ENCODE results near the gene GET3.

GET3 gene

GRCh38 chr19:12751635-12752034 lies 14.3 kb downstream of the GET3 start, which contains the start of gene BEST2:
BEST2 (plus strand) TSS chr19:12751791; CDS start chr19:12752593, 802 bp downstream.
- H3K79me2 ChIP-seq (ENCODE audit: low read length) = no peaks in the 10 kb centered on the region
- no peaks in the 10 kb centered on the region for H3K4me1 ChIP-seq (ENCODE audit: low read length)
- no peaks in the 10 kb centered on the region for H3K9me3 ChIP-seq (replicated peaks; ENCODE audit: insufficient read depth, low read length)
- H3K27ac ChIP-seq (ENCODE audit: low read length) = no peak within 1 kb of the TSS
- H4K20me1 ChIP-seq (ENCODE audit: insufficient read depth, low read length) = no peaks in the 10 kb centered on the region
- no peaks in the 10 kb centered on the region for H3K36me3 ChIP-seq (replicated peaks; ENCODE audit: insufficient read depth, low read length)
- no peak for DNase-seq
- H3K9me2 ChIP-seq (replicated peaks; ENCODE audit: insufficient read depth, low read length) = no peaks in the 10 kb centered on the region
- no peak within 1 kb of the TSS for H3K9ac ChIP-seq (ENCODE audit: low read length)
- H2AFZ ChIP-seq (ENCODE audit: low read length) = no peak within 1 kb of the TSS
- H3K27me3 ChIP-seq (replicated peaks; ENCODE audit: insufficient read depth, low read length) = peaks cover 63% of the 10 kb centered on the region
- no peak within 1 kb of the TSS for H3K4me2 ChIP-seq (ENCODE audit: low read depth, low read length)
- H3K4me3 ChIP-seq (ENCODE audit: low read length) = no peak within 1 kb of the TSS
- H3F3A ChIP-seq (ENCODE audit: insufficient read depth, low read length) = no peaks in the 10 kb centered on the region
- no peak for TF ChIP-seq CTCF (IDR thresholded peaks at IDR 0.05; ENCODE audit: low read length)
- no peak for TF ChIP-seq EZH2 (optimal IDR thresholded peaks at IDR 0.05; ENCODE audit: low read depth, low read length)
- no peak for TF ChIP-seq EZH2phosphoT487 (IDR thresholded peaks at IDR 0.05; ENCODE audit: low read length)

- Histone ChIP-seq H3K79me2 (ENCODE audit: low read length) (no peaks in the 10 kb centered on the region), H3K9me3 (replicated peaks; ENCODE audit: insufficient read depth, low read length) (no peaks in the 10 kb centered on the region), H3K36me3 (replicated peaks; ENCODE audit: insufficient read depth, low read length) (no peaks in the 10 kb centered on the region), H3K4me1 (ENCODE audit: low read length) (no peaks in the 10 kb centered on the region), H3K9ac (ENCODE audit: low read length) (no peak overlapping the region), H3K4me2 (ENCODE audit: low read depth, low read length) (no peak overlapping the region), H3K4me3 (ENCODE audit: low read length) (no peak overlapping the region), H3K27ac (ENCODE audit: low read length) (no peak overlapping the region), H3K27me3 (replicated peaks; ENCODE audit: insufficient read depth, low read length) (peaks cover 63% of the 10 kb centered on the region), H3K9me2 (replicated peaks; ENCODE audit: insufficient read depth, low read length) (no peaks in the 10 kb centered on the region), H4K20me1 (ENCODE audit: insufficient read depth, low read length) (no peaks in the 10 kb centered on the region), H3F3A (ENCODE audit: insufficient read depth, low read length) (no peaks in the 10 kb centered on the region), H2AFZ (ENCODE audit: low read length) (no peak overlapping the region)
- no peak for TF ChIP-seq CTCF (IDR thresholded peaks at IDR 0.05; ENCODE audit: low read length)
- TF ChIP-seq EZH2phosphoT487 (IDR thresholded peaks at IDR 0.05; ENCODE audit: low read length) = no peak
- TF ChIP-seq EZH2 (optimal IDR thresholded peaks at IDR 0.05; ENCODE audit: low read depth, low read length) = no peak
- DNase-seq = no peak
Measured at GRCh38 chr19:12752056-12752781, 14.9 kb downstream of the GET3 start.

GRCh38 chr19:12754465-12755196 lies 17.3 kb downstream of the GET3 start:
- TF ChIP-seq EZH2phosphoT487 (IDR thresholded peaks at IDR 0.05; ENCODE audit: low read length) = no peak
- no peak for TF ChIP-seq CTCF (IDR thresholded peaks at IDR 0.05; ENCODE audit: low read length)
- TF ChIP-seq EZH2 (optimal IDR thresholded peaks at IDR 0.05; ENCODE audit: low read depth, low read length) = no peak
- Histone ChIP-seq H3K36me3 (replicated peaks; ENCODE audit: insufficient read depth, low read length) (no peaks in the 10 kb centered on the region), H3F3A (ENCODE audit: insufficient read depth, low read length) (no peaks in the 10 kb centered on the region), H4K20me1 (ENCODE audit: insufficient read depth, low read length) (no peaks in the 10 kb centered on the region), H3K9me3 (replicated peaks; ENCODE audit: insufficient read depth, low read length) (no peaks in the 10 kb centered on the region), H3K9ac (ENCODE audit: low read length) (no peak overlapping the region), H3K9me2 (replicated peaks; ENCODE audit: insufficient read depth, low read length) (no peaks in the 10 kb centered on the region), H3K4me3 (ENCODE audit: low read length) (no peak overlapping the region), H3K4me1 (ENCODE audit: low read length) (no peaks in the 10 kb centered on the region), H2AFZ (ENCODE audit: low read length) (no peak overlapping the region), H3K4me2 (ENCODE audit: low read depth, low read length) (no peak overlapping the region), H3K27ac (ENCODE audit: low read length) (no peak overlapping the region), H3K27me3 (replicated peaks; ENCODE audit: insufficient read depth, low read length) (peaks cover 62% of the 10 kb centered on the region), H3K79me2 (ENCODE audit: low read length) (no peaks in the 10 kb centered on the region)
- DNase-seq = no peak

All from MM.1S (cell line).